Panc1 (cell line): Measurements from ENCODE around the gene PITRM1.
"Not testable (repeated sequence)": the region's sequence is repeated elsewhere in the genome, so short reads cannot be mapped to it uniquely, and the experiment has no call there.

ENCODE experiments used
- CTCF ChIP-seq: fragments of 450-650 bp; IDR thresholded peaks from 2 replicates; pipeline ENCODE4 v1.5.1; 2017; ENCODE audit warnings: mild to moderate bottlenecking
- REST ChIP-seq, 2 experiments: IDR thresholded peaks; 2 replicates each; pipeline ENCODE4 v1.6.1; 2011 to 2012; ENCODE audit warnings: low read depth in 2 of 2, control low read depth in 1 of 2, low read length in 1 of 2, mild to moderate bottlenecking in 1 of 2, moderate library complexity in 1 of 2; ENCODE audit not compliant: insufficient read depth in 1 of 2

- TF ChIP-seq CTCF; REST (IDR thresholded peaks at IDR 0.05; ENCODE audit: insufficient read depth in 1 of 2, low read depth in 2 of 2, low read length in 1 of 2): not testable (repeated sequence)
Measured at GRCh38 chr10:3171488-3171887, 1.1 kb downstream of the PITRM1 start.
